Karpas-422 (cell line): ENCODE data around the gene CAPZA2. TPM values are rescaled to one million over a fixed set of nuclear protein-coding genes. Genes with fewer than 3 reads are reported as not detected.
"Not testable (repeated sequence)": the region's sequence is repeated elsewhere in the genome, so short reads cannot be mapped to it uniquely, and the experiment has no call there.

Source experiments
- DNase-seq: peaks from one replicate; pipeline ENCODE4 v3.0.0-alpha.2; 2015
- H2AFZ ChIP-seq: fragments of 200-600 bp; sonication (generic); 2 replicates; pipeline ENCODE4 v1.6.1; 2014; ENCODE audit warnings: antibody characterized with exemption, low read length, mixed read lengths
- H3K27ac ChIP-seq: fragments of 200-600 bp; sonication (generic); 2 replicates; pipeline ENCODE4 v1.5.1; 2014; ENCODE audit warnings: mild to moderate bottlenecking, low read length, moderate library complexity
- H3K27me3 ChIP-seq: fragments of 200-600 bp; sonication (generic); 2 replicates; pipeline ENCODE4 v1.6.1; 2014; ENCODE audit warnings: low read length, mixed read lengths
- H3K36me3 ChIP-seq: fragments of 200-600 bp; sonication (generic); 2 replicates; pipeline ENCODE4 v1.6.1; 2014; ENCODE audit warnings: low read length, mixed read lengths; ENCODE audit not compliant: insufficient read depth
- H3K4me1 ChIP-seq: fragments of 200-600 bp; sonication (generic); 2 replicates; pipeline ENCODE4 v1.6.1; 2014; ENCODE audit warnings: mild to moderate bottlenecking, low read length, mixed read lengths
- H3K4me2 ChIP-seq: fragments of 200-600 bp; sonication (generic); 2 replicates; pipeline ENCODE4 v1.6.1; 2014; ENCODE audit warnings: low read length, low read depth, mild to moderate bottlenecking; ENCODE audit not compliant: poor library complexity, severe bottlenecking
- H3K4me3 ChIP-seq: fragments of 200-600 bp; sonication (generic); 2 replicates; pipeline ENCODE4 v1.5.1; 2014; ENCODE audit warnings: mild to moderate bottlenecking, antibody characterized with exemption, low read length, mixed read lengths
- H3K79me2 ChIP-seq: fragments of 200-600 bp; sonication (generic); 2 replicates; pipeline ENCODE4 v1.6.1; 2014; ENCODE audit warnings: mild to moderate bottlenecking, low read length, mixed read lengths
- H3K9ac ChIP-seq: fragments of 200-600 bp; sonication (generic); 2 replicates; pipeline ENCODE4 v1.6.0; 2014; ENCODE audit warnings: low read length
- H3K9me2 ChIP-seq: fragments of 200-600 bp; sonication (generic), shearing (Covaris generic); replicated peaks from 2 replicates; pipeline ENCODE4 v1.6.0; 2014; ENCODE audit warnings: mild to moderate bottlenecking, low read length, moderate library complexity; ENCODE audit not compliant: insufficient read depth
- H3K9me3 ChIP-seq: fragments of 300-700, 200-600 bp; sonication (generic); 2 replicates; pipeline ENCODE4 v1.6.1; 2014; ENCODE audit warnings: low read length, mixed read lengths
- H4K20me1 ChIP-seq: fragments of 200-600 bp; sonication (generic); 2 replicates; pipeline ENCODE4 v1.6.1; 2014; ENCODE audit warnings: mild to moderate bottlenecking, antibody characterized with exemption, low read length, low read depth; ENCODE audit not compliant: insufficient read depth
- total RNA-seq: library from RNA; depleted of rRNA; stranded (reverse); fragments of >200 nt; shearing (Covaris generic); gene quantifications from 2 replicates; pipeline ENCODE4 v1.2.3, GENCODE V29; 2014; ENCODE audit warnings: low replicate concordance; rRNA removed

The CAPZA2 gene
- total RNA-seq: 38.2 and 102 TPM in 2 replicates

DNA sequence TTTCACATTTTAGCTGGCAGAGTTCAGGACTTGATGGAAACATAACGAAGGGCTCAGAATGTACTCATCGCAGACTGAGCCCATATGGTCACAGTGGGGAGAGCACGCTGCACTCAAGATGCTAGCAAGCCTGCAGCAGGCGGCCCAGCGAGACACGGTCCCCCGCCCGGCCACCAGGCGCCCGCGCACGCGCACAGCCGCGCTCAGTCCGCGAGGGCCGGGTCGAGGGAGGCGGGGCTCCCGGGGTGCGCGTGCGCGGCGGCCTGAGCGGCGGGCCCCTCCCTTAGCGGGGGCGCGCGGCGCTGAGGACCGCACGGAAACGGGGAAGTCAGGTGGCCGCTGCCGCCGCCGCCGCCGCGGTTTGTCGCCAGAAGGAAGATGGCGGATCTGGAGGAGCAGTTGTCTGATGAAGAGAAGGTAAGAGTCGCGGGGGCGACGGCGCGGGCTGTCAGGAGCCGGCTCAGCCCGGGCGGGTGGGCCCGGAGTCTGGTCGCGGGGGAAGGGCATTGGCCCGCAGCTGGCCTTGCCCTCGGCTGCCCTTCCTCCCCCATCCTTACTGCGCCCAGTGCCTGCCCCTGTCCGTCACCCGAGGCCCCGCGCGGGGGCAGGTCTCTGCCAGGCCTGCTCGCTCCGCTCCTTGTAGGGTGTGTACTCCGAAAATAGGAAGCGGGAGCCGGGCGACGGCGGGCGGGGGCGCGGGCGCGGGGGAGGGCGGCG lies at the start of gene CAPZA2:
Gene CAPZA2, plus strand, starts transcription at position 354 of the 717 bp plus-strand sequence. Its CDS starts 25 bp downstream, at position 379.
- DNase-seq: peak; percentile 97
- Histone ChIP-seq H3K4me2 (peak within 1 kb of the TSS; percentile 86), H4K20me1 (peaks cover 14% of the 10 kb centered on the region; the same call in 1 of the 2 replicates), H3K4me1 (peaks cover 26% of the 10 kb centered on the region), H3K9me2 (no peaks in the 10 kb centered on the region), H3K4me3 (peak within 1 kb of the TSS; percentile 77), H2AFZ (peak within 1 kb of the TSS; percentile 67), H3K36me3 (no peaks in the 10 kb centered on the region), H3K79me2 (peaks cover 50% of the 10 kb centered on the region), H3K27me3 (no peaks in the 10 kb centered on the region), H3K27ac (peak within 1 kb of the TSS; percentile 63), H3K9me3 (no peaks in the 10 kb centered on the region), H3K9ac (peak within 1 kb of the TSS; percentile 81)

GRCh38 chr7:116812860-116813259 lies 49.5 kb upstream of the CAPZA2 start:
- H3K9me2 ChIP-seq: no peaks in the 10 kb centered on the region
- H3K36me3 ChIP-seq: no peaks in the 10 kb centered on the region
- H3K79me2 ChIP-seq: no peaks in the 10 kb centered on the region
- H3K4me2 ChIP-seq: no peak overlapping the region
- H2AFZ ChIP-seq: no peak overlapping the region
- H3K4me3 ChIP-seq: no peak overlapping the region
- H4K20me1 ChIP-seq: no peaks in the 10 kb centered on the region
- H3K9me3 ChIP-seq: no peaks in the 10 kb centered on the region
- peaks cover 7% of the 10 kb centered on the region for H3K4me1 ChIP-seq
- no peaks in the 10 kb centered on the region for H3K27me3 ChIP-seq
- H3K27ac ChIP-seq: no peak overlapping the region
- no peak overlapping the region for H3K9ac ChIP-seq
- DNase-seq: no peak

GRCh38 chr7:116813371-116813770 lies 49.0 kb upstream of the CAPZA2 start:
- H3K27me3 ChIP-seq: not testable (repeated sequence)

DNA sequence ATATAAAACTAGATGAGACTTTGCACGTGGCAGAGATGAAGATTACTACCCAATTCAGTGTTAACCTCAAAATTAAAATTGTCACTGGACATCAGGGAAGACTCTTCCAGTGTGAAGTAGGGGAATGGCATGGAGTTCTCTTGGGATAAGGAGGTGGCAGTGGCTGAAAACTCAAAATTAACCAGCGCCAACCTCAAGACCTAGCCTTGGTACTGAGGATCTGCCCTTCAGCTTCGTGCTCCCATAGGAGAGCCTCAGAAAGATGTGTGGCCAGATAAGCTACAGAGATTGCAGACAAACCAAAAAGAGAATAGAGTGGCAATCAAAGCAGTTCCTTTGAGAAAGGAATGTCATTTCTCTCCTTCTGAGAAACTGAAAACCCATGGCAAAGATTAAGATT lies 47.3 kb upstream of the CAPZA2 start:
- Histone ChIP-seq H3K9me2 (no peaks in the 10 kb centered on the region), H3K27ac (no peak overlapping the region), H3K79me2 (no peaks in the 10 kb centered on the region), H3K36me3 (no peaks in the 10 kb centered on the region), H3K4me3 (no peak overlapping the region), H4K20me1 (no peaks in the 10 kb centered on the region), H3K4me1 (no peaks in the 10 kb centered on the region), H2AFZ (no peak overlapping the region), H3K27me3 (no peaks in the 10 kb centered on the region), H3K9ac (no peak overlapping the region), H3K4me2 (no peak overlapping the region), H3K9me3 (no peaks in the 10 kb centered on the region)
- DNase-seq: no peak

More at GRCh38 chr7:116813371-116813770, 49.0 kb upstream of the CAPZA2 start:
- not testable (repeated sequence) for H3K9me3 ChIP-seq, H3K9ac ChIP-seq, DNase-seq, H3K27ac ChIP-seq, H2AFZ ChIP-seq, H3K4me3 ChIP-seq, H3K79me2 ChIP-seq, H3K9me2 ChIP-seq, H4K20me1 ChIP-seq, H3K4me1 ChIP-seq, H3K36me3 ChIP-seq, H3K4me2 ChIP-seq

- no peak overlapping the region for H2AFZ ChIP-seq
- DNase-seq: no peak
- H3K9ac ChIP-seq: no peak overlapping the region
- H3K27me3 ChIP-seq: no peaks in the 10 kb centered on the region
- H4K20me1 ChIP-seq: no peaks in the 10 kb centered on the region
- no peak overlapping the region for H3K4me3 ChIP-seq
- H3K4me1 ChIP-seq: no peaks in the 10 kb centered on the region
- H3K4me2 ChIP-seq: no peak overlapping the region
- H3K79me2 ChIP-seq: no peaks in the 10 kb centered on the region
- no peaks in the 10 kb centered on the region for H3K36me3 ChIP-seq
- no peaks in the 10 kb centered on the region for H3K9me2 ChIP-seq
- no peak overlapping the region for H3K27ac ChIP-seq
- no peaks in the 10 kb centered on the region for H3K9me3 ChIP-seq
Measured at GRCh38 chr7:116820149-116820548, 42.2 kb upstream of the CAPZA2 start.

DNA sequence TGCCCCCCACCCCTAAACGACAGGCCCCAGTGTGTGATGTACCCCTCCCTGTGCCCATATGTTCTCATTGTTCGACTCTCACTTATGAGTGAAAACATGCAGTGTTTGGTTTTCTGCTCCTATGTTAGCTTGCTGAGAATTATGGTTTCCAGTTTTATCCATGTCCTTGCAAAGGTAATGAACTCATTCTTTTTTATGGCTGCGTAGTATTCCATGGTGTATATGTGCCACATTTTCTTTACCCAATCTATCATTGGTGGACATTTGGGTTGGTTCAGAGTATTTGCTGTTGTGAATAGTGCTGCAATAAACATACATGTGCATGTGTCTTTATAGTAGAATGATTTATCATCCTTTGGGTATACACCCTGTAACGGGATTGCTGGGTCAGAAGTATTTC lies 40.7 kb upstream of the CAPZA2 start:
- not testable (repeated sequence) for H3K27ac ChIP-seq, H3K4me2 ChIP-seq, H3K27me3 ChIP-seq, H3K4me1 ChIP-seq, H3K9me2 ChIP-seq, H3K4me3 ChIP-seq, H3K9ac ChIP-seq, H3K9me3 ChIP-seq, H3K79me2 ChIP-seq, H2AFZ ChIP-seq, H3K36me3 ChIP-seq, DNase-seq, H4K20me1 ChIP-seq

DNA sequence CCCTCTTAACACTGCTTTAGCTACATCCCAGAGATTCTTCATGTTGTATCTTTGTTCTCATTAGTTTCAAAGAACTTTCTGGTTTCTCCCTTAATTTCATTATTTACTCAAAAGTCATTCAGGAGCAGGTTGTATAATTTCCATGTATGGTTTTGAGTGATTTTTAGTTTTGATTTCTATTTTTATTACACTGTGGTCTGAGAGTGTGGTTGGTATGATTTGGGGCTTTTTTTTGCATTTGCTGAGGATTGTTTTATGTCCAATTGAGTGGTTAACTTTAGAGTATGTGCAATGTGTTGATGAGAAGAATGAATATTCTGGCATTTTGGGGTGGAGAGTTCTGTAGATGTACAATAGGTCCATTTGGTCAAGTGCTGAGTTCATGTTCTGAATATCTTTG lies 37.9 kb upstream of the CAPZA2 start:
- H3K9me3 ChIP-seq: no peaks in the 10 kb centered on the region
- no peaks in the 10 kb centered on the region for H3K36me3 ChIP-seq
- H4K20me1 ChIP-seq: no peaks in the 10 kb centered on the region
- no peak overlapping the region for H3K9ac ChIP-seq
- H3K27ac ChIP-seq: no peak overlapping the region
- H3K4me1 ChIP-seq: no peaks in the 10 kb centered on the region
- H3K4me2 ChIP-seq: no peak overlapping the region
- no peaks in the 10 kb centered on the region for H3K79me2 ChIP-seq
- H3K27me3 ChIP-seq: no peaks in the 10 kb centered on the region
- no peak for DNase-seq
- H3K4me3 ChIP-seq: no peak overlapping the region
- H2AFZ ChIP-seq: no peak overlapping the region
- no peaks in the 10 kb centered on the region for H3K9me2 ChIP-seq

GRCh38 chr7:116828281-116828680 lies 34.1 kb upstream of the CAPZA2 start:
- no peaks in the 10 kb centered on the region for H4K20me1 ChIP-seq
- no peaks in the 10 kb centered on the region for H3K79me2 ChIP-seq
- H3K4me2 ChIP-seq: no peak overlapping the region
- H3K27ac ChIP-seq: no peak overlapping the region
- H3K4me3 ChIP-seq: no peak overlapping the region
- no peaks in the 10 kb centered on the region for H3K36me3 ChIP-seq
- no peak overlapping the region for H3K9ac ChIP-seq
- no peaks in the 10 kb centered on the region for H3K9me2 ChIP-seq
- DNase-seq: peak; percentile 51
- H3K4me1 ChIP-seq: no peaks in the 10 kb centered on the region
- H3K27me3 ChIP-seq: no peaks in the 10 kb centered on the region
- no peak overlapping the region for H2AFZ ChIP-seq
- no peaks in the 10 kb centered on the region for H3K9me3 ChIP-seq
